Activated naive CD8-positive, alpha-beta T cell treated with anti-CD3 and anti-CD28 coated beads, Interleukin-2, amount 50 U/mL, for 24 hours (primary cell): ENCODE data around the gene SUN2.

Source experiments
- ATAC-seq: fragments of 150-1000 bp; cut with Tn5 transposase; one replicate; pipeline ENCODE4 v1.10.0; 2021
- DNase-seq: peaks from one replicate; pipeline ENCODE4 v3.0.0; 2021
- H3K27ac Mint-ChIP-seq: one replicate; pipeline ENCODE4 v1.8.0; 2021; ENCODE audit warnings: mild to moderate bottlenecking, mixed read lengths
- H3K27me3 Mint-ChIP-seq: one replicate; pipeline ENCODE4 v1.8.0; 2021; ENCODE audit warnings: mixed read lengths
- H3K36me3 Mint-ChIP-seq: one replicate; pipeline ENCODE4 v1.8.0; 2021; ENCODE audit warnings: low read depth, mixed read lengths
- H3K4me1 Mint-ChIP-seq: one replicate; pipeline ENCODE4 v1.8.0; 2021; ENCODE audit warnings: mixed read lengths
- H3K4me3 Mint-ChIP-seq: one replicate; pipeline ENCODE4 v1.8.0; 2021; ENCODE audit warnings: mild to moderate bottlenecking, moderate library complexity, mixed read lengths
- H3K9me3 Mint-ChIP-seq: one replicate; pipeline ENCODE4 v1.8.0; 2021; ENCODE audit warnings: mixed read lengths

SUN2 gene

DNA sequence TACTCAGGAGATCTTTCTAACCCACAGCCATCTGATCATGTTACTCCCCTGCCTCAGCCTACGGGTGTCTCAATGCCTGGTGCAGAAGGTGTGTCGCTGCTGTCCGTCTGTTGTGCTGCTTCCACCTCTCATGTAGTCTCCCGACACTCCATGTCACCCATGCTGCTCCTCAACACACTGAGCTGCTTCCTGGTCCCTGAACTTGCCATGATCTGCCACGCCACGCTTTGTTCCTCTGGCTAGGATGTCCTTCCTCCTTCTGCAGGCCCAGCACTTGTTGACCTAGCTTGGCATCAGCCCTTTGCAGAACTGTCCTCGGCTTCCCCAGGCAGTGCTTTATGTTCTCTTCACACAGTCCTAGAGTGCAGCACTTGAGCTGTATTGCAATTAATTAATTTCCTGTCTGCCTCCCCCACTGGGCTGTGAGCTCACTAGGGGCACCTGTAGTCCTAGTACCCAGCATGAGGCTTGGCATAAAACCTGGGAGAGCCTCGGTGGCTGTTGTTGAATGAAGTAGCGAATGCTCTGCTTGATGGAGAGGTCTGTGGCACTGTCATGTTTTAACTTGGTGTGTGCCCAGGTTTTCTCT lies 40.5 kb downstream of the SUN2 start:
- Mint-ChIP-seq H3K4me3 (no peak overlapping the region), H3K27ac (peak overlapping the region; percentile 52), H3K27me3 (no peaks in the 10 kb centered on the region), H3K9me3 (no peaks in the 10 kb centered on the region), H3K36me3 (peaks cover 38% of the 10 kb centered on the region), H3K4me1 (peaks cover 40% of the 10 kb centered on the region)
- DNase-seq (no peak), ATAC-seq (peak; percentile 14)

DNA sequence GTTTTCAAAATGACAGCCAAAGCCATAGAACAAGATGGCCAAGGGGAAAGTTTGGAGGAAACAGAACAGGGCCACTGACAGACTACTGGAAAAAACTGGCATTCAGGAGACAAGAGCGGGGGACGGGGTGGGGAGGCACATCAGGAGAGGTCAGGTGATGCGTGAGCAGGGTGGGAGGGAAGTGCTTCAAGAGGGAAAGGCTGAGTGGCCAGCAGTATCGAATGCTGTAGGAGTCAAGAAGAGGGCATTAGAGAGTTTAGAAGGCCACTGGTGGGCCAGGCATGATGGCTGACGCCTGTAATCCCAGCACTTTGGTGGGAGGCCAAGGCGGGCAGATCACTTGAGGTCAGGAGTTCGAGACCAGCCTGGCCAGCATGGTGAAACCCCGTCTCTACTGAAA lies 41.9 kb downstream of the SUN2 start:
- ATAC-seq (peak; percentile 34), DNase-seq (no peak)
- Mint-ChIP-seq H3K9me3 (no peaks in the 10 kb centered on the region), H3K4me1 (peaks cover 50% of the 10 kb centered on the region), H3K36me3 (peaks cover 48% of the 10 kb centered on the region), H3K27me3 (no peaks in the 10 kb centered on the region), H3K4me3 (no peak overlapping the region), H3K27ac (peak overlapping the region; percentile 67)

GRCh38 chr22:38712486-38713207 lies 43.2 kb downstream of the SUN2 start:
- peak overlapping the region; percentile 25 for H3K27ac Mint-ChIP-seq
- H3K27me3 Mint-ChIP-seq = no peaks in the 10 kb centered on the region
- H3K36me3 Mint-ChIP-seq = peaks cover 51% of the 10 kb centered on the region
- no peak overlapping the region for H3K4me3 Mint-ChIP-seq
- peaks cover 54% of the 10 kb centered on the region for H3K4me1 Mint-ChIP-seq
- ATAC-seq (no peak), DNase-seq (no peak)
- H3K9me3 Mint-ChIP-seq = no peaks in the 10 kb centered on the region

- DNase-seq = no peak
- H3K4me3 Mint-ChIP-seq = no peak overlapping the region
- H3K27ac Mint-ChIP-seq = peak overlapping the region; percentile 10
- peaks cover 51% of the 10 kb centered on the region for H3K36me3 Mint-ChIP-seq
- peaks cover 64% of the 10 kb centered on the region for H3K4me1 Mint-ChIP-seq
- no peaks in the 10 kb centered on the region for H3K27me3 Mint-ChIP-seq
- no peak for ATAC-seq
- no peaks in the 10 kb centered on the region for H3K9me3 Mint-ChIP-seq
Observed at GRCh38 chr22:38710866-38711265, 44.9 kb downstream of the SUN2 start.

- Mint-ChIP-seq H3K27me3 (no peaks in the 10 kb centered on the region), H3K36me3 (peaks cover 51% of the 10 kb centered on the region), H3K27ac (no peak overlapping the region), H3K9me3 (no peaks in the 10 kb centered on the region), H3K4me1 (peaks cover 65% of the 10 kb centered on the region), H3K4me3 (no peak overlapping the region)
- ATAC-seq (no peak), DNase-seq (no peak)
Observed at GRCh38 chr22:38710351-38710750, 45.4 kb downstream of the SUN2 start.

- Mint-ChIP-seq H3K4me3 (no peak overlapping the region), H3K27me3 (no peaks in the 10 kb centered on the region), H3K4me1 (peaks cover 72% of the 10 kb centered on the region), H3K27ac (peak overlapping the region; percentile 8), H3K9me3 (no peaks in the 10 kb centered on the region), H3K36me3 (peaks cover 48% of the 10 kb centered on the region)
- no peak for DNase-seq
- no peak for ATAC-seq
Observed at GRCh38 chr22:38709306-38709705, 46.5 kb downstream of the SUN2 start.

DNA sequence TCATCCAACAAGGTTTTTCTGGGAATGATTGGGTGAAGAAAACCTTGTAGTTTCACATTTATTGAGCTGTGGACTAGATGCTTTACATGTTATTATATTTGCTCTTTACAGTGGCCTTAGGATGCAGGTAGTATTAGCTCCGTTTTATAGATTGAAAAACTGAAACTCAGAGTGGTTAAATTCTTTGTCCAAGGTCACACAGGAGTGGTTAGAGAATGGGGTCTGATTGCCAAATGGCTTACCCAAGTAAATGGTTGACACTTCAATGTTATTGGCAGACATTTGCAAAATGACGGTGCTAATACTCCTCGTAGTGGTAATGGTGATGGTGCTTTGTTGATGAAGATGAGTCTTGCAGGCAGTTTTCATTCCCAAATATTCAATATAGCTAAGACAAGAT lies 47.8 kb downstream of the SUN2 start:
- Mint-ChIP-seq H3K4me1 (peaks cover 66% of the 10 kb centered on the region), H3K4me3 (peak overlapping the region; percentile 94), H3K27me3 (no peaks in the 10 kb centered on the region), H3K9me3 (no peaks in the 10 kb centered on the region), H3K36me3 (peaks cover 46% of the 10 kb centered on the region), H3K27ac (no peak overlapping the region)
- no peak for ATAC-seq
- no peak for DNase-seq

DNA sequence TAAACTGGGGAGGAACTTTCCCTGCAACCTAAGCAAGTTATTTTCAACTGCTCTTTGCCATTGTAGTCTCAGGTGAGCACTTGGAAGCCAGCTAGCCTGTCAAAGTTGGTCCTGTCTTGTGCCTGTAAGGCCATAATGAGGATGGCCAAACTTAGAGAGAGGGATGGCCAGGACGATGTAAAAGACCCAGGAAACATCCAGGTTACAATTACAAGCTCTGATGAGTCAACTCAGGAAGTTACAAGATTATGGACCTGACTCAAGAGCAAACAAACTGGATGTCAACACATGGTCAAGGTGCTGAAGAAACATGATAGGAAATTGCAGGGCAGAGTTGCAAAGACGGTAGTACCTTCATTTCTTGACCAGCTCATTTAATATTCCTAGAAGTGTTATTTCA lies 48.5 kb downstream of the SUN2 start:
- DNase-seq (no peak), ATAC-seq (no peak)
- H3K36me3 Mint-ChIP-seq = peaks cover 44% of the 10 kb centered on the region
- no peaks in the 10 kb centered on the region for H3K9me3 Mint-ChIP-seq
- peaks cover 62% of the 10 kb centered on the region for H3K4me1 Mint-ChIP-seq
- H3K27ac Mint-ChIP-seq = peak overlapping the region; percentile 89
- H3K4me3 Mint-ChIP-seq = peak overlapping the region; percentile 94
- H3K27me3 Mint-ChIP-seq = no peaks in the 10 kb centered on the region

DNA sequence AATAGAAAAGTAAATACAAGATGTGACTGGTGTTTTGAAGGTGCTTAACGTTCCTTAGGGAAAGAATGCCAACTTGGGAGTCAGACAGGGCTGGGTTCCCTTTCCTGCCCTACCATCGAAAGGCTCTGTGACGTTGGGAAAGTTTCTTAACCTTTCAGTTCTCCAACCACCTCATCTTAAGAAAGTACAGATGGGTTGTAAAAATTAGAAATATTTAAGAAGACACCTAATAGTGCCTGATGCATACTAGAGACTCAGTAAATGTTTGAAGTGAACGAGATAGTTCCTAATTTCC lies 49.0 kb downstream of the SUN2 start:
- no peaks in the 10 kb centered on the region for H3K27me3 Mint-ChIP-seq
- ATAC-seq (no peak), DNase-seq (no peak)
- peak overlapping the region; percentile 94 for H3K4me3 Mint-ChIP-seq
- H3K9me3 Mint-ChIP-seq = no peaks in the 10 kb centered on the region
- H3K27ac Mint-ChIP-seq = peak overlapping the region; percentile 89
- peaks cover 41% of the 10 kb centered on the region for H3K36me3 Mint-ChIP-seq
- peaks cover 61% of the 10 kb centered on the region for H3K4me1 Mint-ChIP-seq

- ATAC-seq (no peak), DNase-seq (peak; percentile 50)
- peaks cover 40% of the 10 kb centered on the region for H3K36me3 Mint-ChIP-seq
- H3K27me3 Mint-ChIP-seq = no peaks in the 10 kb centered on the region
- peak overlapping the region; percentile 94 for H3K4me3 Mint-ChIP-seq
- H3K9me3 Mint-ChIP-seq = no peaks in the 10 kb centered on the region
- peaks cover 66% of the 10 kb centered on the region for H3K4me1 Mint-ChIP-seq
- H3K27ac Mint-ChIP-seq = peak overlapping the region; percentile 89
Observed at GRCh38 chr22:38706101-38706900, 49.5 kb downstream of the SUN2 start.

DNA sequence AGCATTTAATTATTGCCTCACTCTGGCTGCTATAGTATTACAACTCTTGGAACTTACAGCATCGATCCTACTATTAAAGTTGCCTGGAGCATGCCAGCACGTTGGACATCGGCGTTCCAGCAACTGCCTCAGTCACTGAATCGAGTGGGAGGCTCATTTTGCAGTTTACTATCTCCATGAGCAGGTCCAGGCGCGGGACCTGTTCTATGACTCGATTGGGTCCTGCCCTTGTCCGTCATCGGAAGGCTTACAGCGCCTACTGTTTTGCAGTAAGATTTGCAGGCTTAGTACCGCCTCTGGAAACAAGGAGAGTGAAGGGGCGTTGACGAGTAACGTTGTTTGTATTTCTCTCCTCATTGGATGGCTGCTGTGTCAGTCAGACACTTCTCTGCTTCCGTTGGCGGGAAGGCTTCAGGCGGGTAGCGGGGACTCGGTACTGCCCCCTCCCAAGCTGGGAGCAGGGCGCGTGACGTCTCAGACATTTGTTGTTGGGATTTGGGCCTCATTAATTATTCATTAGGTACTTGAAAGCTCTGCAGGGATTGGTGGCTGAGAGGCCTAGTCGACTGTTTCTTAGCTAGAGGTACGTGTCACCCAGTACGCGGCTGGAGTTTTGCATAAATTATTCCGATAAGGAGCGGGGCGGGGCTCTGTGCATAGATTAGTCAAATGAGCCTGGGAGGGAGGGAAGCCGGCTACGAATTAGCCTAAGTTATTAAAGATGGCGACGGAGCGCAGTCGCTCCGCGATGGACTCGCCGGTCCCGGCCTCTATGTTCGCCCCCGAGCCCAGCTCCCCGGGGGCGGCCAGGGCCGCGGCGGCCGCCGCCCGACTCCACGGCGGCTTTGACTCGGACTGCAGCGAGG lies 50.3 kb downstream of the SUN2 start, which contains the start of gene GTPBP1:
GTPBP1 (plus strand) TSS at position 710 of the 866 bp plus-strand sequence; CDS start at position 722, 12 bp downstream.
- no peaks in the 10 kb centered on the region for H3K9me3 Mint-ChIP-seq
- H3K36me3 Mint-ChIP-seq = peaks cover 33% of the 10 kb centered on the region
- H3K27me3 Mint-ChIP-seq = no peaks in the 10 kb centered on the region
- peak within 1 kb of the TSS; percentile 94 for H3K4me3 Mint-ChIP-seq
- DNase-seq (peak; percentile 94), ATAC-seq (peak; percentile 88)
- H3K4me1 Mint-ChIP-seq = peaks cover 59% of the 10 kb centered on the region
- H3K27ac Mint-ChIP-seq = peak within 1 kb of the TSS; percentile 97

GRCh38 chr22:38704654-38705234 lies 51.1 kb downstream of the SUN2 start:
- Mint-ChIP-seq H3K4me3 (peak overlapping the region; percentile 86), H3K27ac (peak overlapping the region; percentile 97), H3K36me3 (peaks cover 30% of the 10 kb centered on the region), H3K4me1 (peaks cover 56% of the 10 kb centered on the region), H3K27me3 (no peaks in the 10 kb centered on the region), H3K9me3 (no peaks in the 10 kb centered on the region)
- no peak for DNase-seq
- no peak for ATAC-seq

DNA sequence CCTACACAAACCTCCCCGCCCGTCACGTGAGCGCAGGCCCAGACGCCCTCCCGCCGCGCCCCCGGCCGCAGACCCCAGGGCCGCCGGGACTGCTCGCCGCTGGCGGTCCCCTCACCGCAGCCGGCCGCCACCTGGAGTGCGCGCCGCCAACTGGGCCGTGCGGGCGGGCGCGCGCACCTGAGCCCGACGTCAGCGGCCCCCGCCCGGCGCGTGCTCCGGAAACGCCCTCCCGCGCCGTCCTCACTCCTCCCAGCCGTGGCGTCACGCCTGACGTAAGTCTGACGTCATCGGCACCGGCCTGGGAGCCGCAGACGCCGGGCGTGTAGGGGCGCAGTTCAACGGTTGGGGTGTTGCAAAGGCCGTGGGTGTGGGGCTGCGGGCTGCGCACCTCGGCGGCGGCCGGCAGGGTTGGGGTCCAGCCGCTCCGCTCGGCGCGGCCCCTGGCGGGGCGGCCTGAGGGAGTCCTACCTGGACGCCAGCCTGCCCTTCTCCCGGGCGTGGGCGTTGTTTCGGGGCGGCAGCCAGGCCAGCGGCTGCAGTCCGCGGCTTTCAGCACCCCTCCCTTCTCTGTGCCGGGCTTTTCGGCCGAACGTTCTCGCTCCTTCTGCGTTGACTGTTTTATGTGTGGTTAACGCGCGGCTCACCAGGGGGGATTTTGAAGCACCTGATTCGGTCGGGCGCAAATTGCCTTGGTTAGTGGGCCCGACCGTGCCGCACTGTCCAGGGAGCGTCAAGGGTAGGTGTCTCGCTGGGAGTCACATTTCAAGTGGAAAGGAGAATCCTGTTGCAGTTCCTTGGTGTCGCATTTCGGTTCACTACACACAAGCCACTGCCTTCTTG lies 54.8 kb downstream of the SUN2 start, which contains the start of gene JOSD1:
JOSD1 (minus strand) TSS at position 155 of the 840 bp plus-strand sequence. CDS start 956 bp downstream, outside the sequence.
- ATAC-seq = peak; percentile 44
- H3K27me3 Mint-ChIP-seq = no peaks in the 10 kb centered on the region
- peak within 1 kb of the TSS; percentile 97 for H3K27ac Mint-ChIP-seq
- H3K4me3 Mint-ChIP-seq = peak within 1 kb of the TSS; percentile 92
- peaks cover 66% of the 10 kb centered on the region for H3K4me1 Mint-ChIP-seq
- peaks cover 33% of the 10 kb centered on the region for H3K36me3 Mint-ChIP-seq
- DNase-seq = peak; percentile 100
- H3K9me3 Mint-ChIP-seq = no peaks in the 10 kb centered on the region
